HCT116 (cell line): Measurements from ENCODE around the gene PRPSAP1. TPM values are rescaled to one million over a fixed set of nuclear protein-coding genes. Genes with fewer than 3 reads are reported as not detected.

Experiments
- ATAC-seq: fragments of 200-7000 bp; cut with Tn5 transposase; 2 replicates; pipeline ENCODE4 v1.9.1; 2020; ENCODE audit warnings: mild to moderate bottlenecking, moderate library complexity
- BruUV-seq: library from RNA; stranded (reverse); fragments of 400-500 nt; replicated peaks from 2 replicates; lab custom pipeline; 2021; lab: Mats Ljungman, UMichigan
- CTCF ChIA-PET: fragments of 300-600 bp; sonication (Branson Sonifier 250); formaldehyde crosslinking; loops from one replicate; lab custom pipeline; 2021; ENCODE audit warnings: antibody characterized with exemption; lab: Charles Lee
- POLR2A ChIA-PET: fragments of 300-600, 350-600 bp; sonication (Branson Sonifier 250); formaldehyde crosslinking; loops from one replicate; lab custom pipeline; 2021; ENCODE audit warnings: antibody characterized with exemption; lab: Charles Lee
- RAD21 ChIA-PET, 2 experiments: fragments of 300-600 bp; sonication (Branson Sonifier 250); formaldehyde crosslinking; loops; one replicate each; lab custom pipeline; 2023; ENCODE audit warnings: low total read pairs in 2 of 2; ENCODE audit not compliant: uncharacterized antibody in 2 of 2, unreplicated experiment in 2 of 2, low non-redundant PET in 1 of 2; lab: Charles Lee
- DNase-seq: peaks from one replicate; pipeline ENCODE4 v3.0.0-alpha.2; 2010; ENCODE audit warnings: low read depth, low spot score
- H2AFZ ChIP-seq: fragments of 200-600 bp; shearing (Covaris generic), sonication (generic); 2 replicates; pipeline ENCODE4 v1.6.1; 2017; ENCODE audit warnings: low read depth, mixed run types, mixed read lengths, antibody characterized with exemption, low read length; ENCODE audit not compliant: poor library complexity, severe bottlenecking
- H3K27ac ChIP-seq: 2 replicates; pipeline ENCODE4 v1.5.1; 2012; ENCODE audit warnings: low read depth, low read length
- H3K27me3 ChIP-seq: fragments of 200-600 bp; sonication (generic); 2 replicates; pipeline ENCODE4 v1.6.1; 2016; ENCODE audit warnings: mixed run types, low read length, mixed read lengths; ENCODE audit not compliant: insufficient read depth
- H3K36me3 ChIP-seq, 2 experiments: fragments of 200-500 bp in 1 of 2; fragments of 200-600 bp in 1 of 2; sonication (Bioruptor generic) in 1 of 2; sonication (generic) in 1 of 2; 2 replicates each; pipeline versions ENCODE4 v1.5.1 to v1.6.1; 2014 to 2016; ENCODE audit warnings: low read length in 2 of 2, inconsistent platforms in 1 of 2, mixed read lengths in 1 of 2, mixed run types in 1 of 2; ENCODE audit not compliant: insufficient read depth in 2 of 2, control insufficient read depth in 1 of 2
- H3K4me1 ChIP-seq, 2 experiments: fragments of 200-600 bp in 1 of 2; sonication (generic) in 1 of 2; 2 replicates each; pipeline versions ENCODE4 v1.5.1 to v1.6.1; 2012 to 2017; ENCODE audit warnings: low read length in 2 of 2, inconsistent platforms in 1 of 2, mild to moderate bottlenecking in 1 of 2, mixed read lengths in 1 of 2, mixed run types in 1 of 2, moderate library complexity in 1 of 2; ENCODE audit not compliant: insufficient read depth in 2 of 2, control insufficient read depth in 1 of 2
- H3K4me2 ChIP-seq: fragments of 200-600 bp; sonication (generic); 2 replicates; pipeline ENCODE4 v1.6.1; 2017; ENCODE audit warnings: mixed run types, low read length, mixed read lengths
- H3K4me3 ChIP-seq, 2 experiments: fragments of 200-600 bp in 1 of 2; sonication (generic) in 1 of 2; replicated peaks in 1 of 2; 2 replicates each; pipeline ENCODE4 v1.5.1; 2011 to 2016; ENCODE audit warnings: low read length in 2 of 2, control low read depth in 1 of 2, low read depth in 1 of 2, mild to moderate bottlenecking in 1 of 2, mixed read lengths in 1 of 2, mixed run types in 1 of 2
- H3K79me2 ChIP-seq: fragments of 200-600 bp; sonication (generic); 2 replicates; pipeline ENCODE4 v1.6.1; 2017; ENCODE audit warnings: mild to moderate bottlenecking, mixed run types, low read length, moderate library complexity, mixed read lengths; ENCODE audit not compliant: insufficient read depth
- H3K9ac ChIP-seq: fragments of 200-600 bp; sonication (generic); 2 replicates; pipeline ENCODE4 v1.6.1; 2016; ENCODE audit warnings: low read length, mixed read lengths
- H3K9me2 ChIP-seq: fragments of 200-600 bp; sonication (generic), shearing (Covaris generic); 2 replicates; pipeline ENCODE4 v1.6.1; 2017; ENCODE audit warnings: mixed run types, mild to moderate bottlenecking, moderate library complexity; ENCODE audit not compliant: insufficient read depth
- H3K9me3 ChIP-seq, 2 experiments: fragments of 200-500 bp in 1 of 2; fragments of 200-600 bp in 1 of 2; sonication (Bioruptor generic) in 1 of 2; sonication (generic) in 1 of 2; 2 replicates each; pipeline ENCODE4 v1.6.1; 2014 to 2017; ENCODE audit warnings: low read length in 2 of 2, mixed read lengths in 2 of 2, inconsistent platforms in 1 of 2, low read depth in 1 of 2, mild to moderate bottlenecking in 1 of 2, mixed run types in 1 of 2, moderate library complexity in 1 of 2; ENCODE audit not compliant: control insufficient read depth in 1 of 2, insufficient read depth in 1 of 2
- H4K20me1 ChIP-seq: fragments of 200-600 bp; sonication (generic), shearing (Covaris generic); 2 replicates; pipeline ENCODE4 v1.6.1; 2017; ENCODE audit warnings: mixed run types, mild to moderate bottlenecking, moderate library complexity; ENCODE audit not compliant: insufficient read depth
- CBX3 ChIP-seq: IDR thresholded peaks from 2 replicates; pipeline ENCODE4 v1.6.1; 2012; ENCODE audit warnings: low read depth
- CEBPB ChIP-seq: IDR thresholded peaks from 2 replicates; pipeline ENCODE4 v1.6.1; 2012; ENCODE audit warnings: low read depth
- ELF1 ChIP-seq: IDR thresholded peaks from 2 replicates; pipeline ENCODE4 v1.6.1; 2012; ENCODE audit warnings: low read depth, borderline replicate concordance
- EZH2 ChIP-seq: fragments of 200-600 bp; sonication (generic); IDR thresholded peaks from 2 replicates; pipeline ENCODE4 v1.6.1; 2017; ENCODE audit warnings: antibody characterized with exemption, mixed run types
- EZH2phosphoT487 ChIP-seq: fragments of 200-600 bp; IDR thresholded peaks from 2 replicates; pipeline ENCODE4 v1.6.1; 2018; ENCODE audit warnings: antibody characterized with exemption, borderline replicate concordance
- JUND ChIP-seq: IDR thresholded peaks from 2 replicates; pipeline ENCODE4 v1.6.1; 2012
- POLR2A ChIP-seq: IDR thresholded peaks from 2 replicates; pipeline ENCODE4 v1.7.0; 2011; ENCODE audit warnings: borderline replicate concordance; ENCODE audit not compliant: insufficient read depth, insufficient read length; ENCODE audit errors: extremely low read depth
- POLR2AphosphoS5 ChIP-seq: IDR thresholded peaks from 2 replicates; pipeline ENCODE4 v1.6.1; 2011; ENCODE audit warnings: mild to moderate bottlenecking, low read depth, low read length, moderate library complexity
- RAD21 ChIP-seq: IDR thresholded peaks from 2 replicates; pipeline ENCODE4 v1.6.1; 2012; ENCODE audit warnings: low read depth, mild to moderate bottlenecking
- SIN3A ChIP-seq: IDR thresholded peaks from 2 replicates; pipeline ENCODE4 v1.6.1; 2012; ENCODE audit warnings: low read depth
- SP1 ChIP-seq: IDR thresholded peaks from 2 replicates; pipeline ENCODE4 v1.6.1; 2012; ENCODE audit warnings: low read depth
- SRF ChIP-seq: IDR thresholded peaks from 2 replicates; pipeline ENCODE4 v1.6.1; 2012; ENCODE audit warnings: low read depth
- YY1 ChIP-seq: IDR thresholded peaks from 2 replicates; pipeline ENCODE4 v1.6.1; 2011; ENCODE audit warnings: low read length, low read depth, moderate library complexity, mild to moderate bottlenecking; ENCODE audit not compliant: insufficient replicate concordance; ENCODE audit errors: extremely low read depth
- ZFX ChIP-seq: fragments of 450-650 bp; IDR thresholded peaks from 2 replicates; pipeline ENCODE4 v1.6.1; 2017
- ZNF274 ChIP-seq: fragments of 200-500 bp; sonication (Bioruptor generic); IDR thresholded peaks from 2 replicates; pipeline ENCODE4 v1.6.1; 2014; ENCODE audit warnings: mild to moderate bottlenecking, low read depth, low read length, inconsistent platforms
- intact Hi-C: fragments of 100-400 bp; cut with micrococcal nuclease; formaldehyde crosslinking; loops from 2 replicates; pipeline ENCODE4 v1.10.0; 2022
- total RNA-seq: library from RNA; stranded (reverse); gene quantifications from one replicate; pipeline ENCODE4 v1.2.1, GENCODE V29; 2021; ENCODE audit not compliant: unreplicated experiment
- TF ChIP-seq, protein P1 (sequence below): IDR thresholded peaks from 2 replicates; pipeline ENCODE4 v1.6.1; 2011; ENCODE audit warnings: mild to moderate bottlenecking, low read length, moderate library complexity; ENCODE audit not compliant: insufficient replicate concordance; ENCODE audit errors: extremely low read depth
- TF ChIP-seq, protein P2 (sequence below): IDR thresholded peaks from 2 replicates; pipeline ENCODE4 v1.6.1; 2012; ENCODE audit warnings: low read depth
- TF ChIP-seq, protein P3 (sequence below): IDR thresholded peaks from 2 replicates; pipeline ENCODE4 v1.6.1; 2012

The PRPSAP1 gene
- total RNA-seq, 1 experiment from 2014 or later: 81.4 TPM

DNA sequence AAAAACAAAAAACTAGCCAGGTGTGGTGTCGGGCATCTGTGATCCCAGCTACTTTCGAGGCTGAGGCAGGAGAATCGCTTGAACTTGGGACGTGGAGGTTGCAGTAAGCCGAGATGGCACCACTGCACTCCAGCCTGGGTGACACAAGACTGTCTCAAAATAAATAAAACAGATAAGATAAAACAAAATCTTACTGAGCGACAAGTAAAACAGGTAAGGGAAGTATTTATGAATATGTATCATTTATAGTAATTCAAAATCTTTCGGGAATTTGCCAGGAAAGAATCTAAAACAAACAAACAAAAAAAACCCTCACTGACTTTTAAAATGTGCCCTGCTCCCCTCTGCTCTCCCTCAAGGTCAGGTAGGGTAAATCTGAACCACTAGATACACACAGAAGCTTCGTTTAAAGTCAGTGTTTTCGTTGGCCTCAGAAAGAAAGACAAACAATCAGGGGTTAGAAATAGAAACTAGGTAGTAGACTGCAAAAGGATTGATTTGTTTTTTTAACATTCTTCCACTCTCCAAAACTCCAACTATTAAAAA lies 2.1 kb downstream of the PRPSAP1 start (continued):
- TF ChIP-seq, protein P1, sequence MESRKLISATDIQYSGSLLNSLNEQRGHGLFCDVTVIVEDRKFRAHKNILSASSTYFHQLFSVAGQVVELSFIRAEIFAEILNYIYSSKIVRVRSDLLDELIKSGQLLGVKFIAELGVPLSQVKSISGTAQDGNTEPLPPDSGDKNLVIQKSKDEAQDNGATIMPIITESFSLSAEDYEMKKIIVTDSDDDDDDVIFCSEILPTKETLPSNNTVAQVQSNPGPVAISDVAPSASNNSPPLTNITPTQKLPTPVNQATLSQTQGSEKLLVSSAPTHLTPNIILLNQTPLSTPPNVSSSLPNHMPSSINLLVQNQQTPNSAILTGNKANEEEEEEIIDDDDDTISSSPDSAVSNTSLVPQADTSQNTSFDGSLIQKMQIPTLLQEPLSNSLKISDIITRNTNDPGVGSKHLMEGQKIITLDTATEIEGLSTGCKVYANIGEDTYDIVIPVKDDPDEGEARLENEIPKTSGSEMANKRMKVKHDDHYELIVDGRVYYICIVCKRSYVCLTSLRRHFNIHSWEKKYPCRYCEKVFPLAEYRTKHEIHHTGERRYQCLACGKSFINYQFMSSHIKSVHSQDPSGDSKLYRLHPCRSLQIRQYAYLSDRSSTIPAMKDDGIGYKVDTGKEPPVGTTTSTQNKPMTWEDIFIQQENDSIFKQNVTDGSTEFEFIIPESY: no peak
- TF ChIP-seq, protein P2, sequence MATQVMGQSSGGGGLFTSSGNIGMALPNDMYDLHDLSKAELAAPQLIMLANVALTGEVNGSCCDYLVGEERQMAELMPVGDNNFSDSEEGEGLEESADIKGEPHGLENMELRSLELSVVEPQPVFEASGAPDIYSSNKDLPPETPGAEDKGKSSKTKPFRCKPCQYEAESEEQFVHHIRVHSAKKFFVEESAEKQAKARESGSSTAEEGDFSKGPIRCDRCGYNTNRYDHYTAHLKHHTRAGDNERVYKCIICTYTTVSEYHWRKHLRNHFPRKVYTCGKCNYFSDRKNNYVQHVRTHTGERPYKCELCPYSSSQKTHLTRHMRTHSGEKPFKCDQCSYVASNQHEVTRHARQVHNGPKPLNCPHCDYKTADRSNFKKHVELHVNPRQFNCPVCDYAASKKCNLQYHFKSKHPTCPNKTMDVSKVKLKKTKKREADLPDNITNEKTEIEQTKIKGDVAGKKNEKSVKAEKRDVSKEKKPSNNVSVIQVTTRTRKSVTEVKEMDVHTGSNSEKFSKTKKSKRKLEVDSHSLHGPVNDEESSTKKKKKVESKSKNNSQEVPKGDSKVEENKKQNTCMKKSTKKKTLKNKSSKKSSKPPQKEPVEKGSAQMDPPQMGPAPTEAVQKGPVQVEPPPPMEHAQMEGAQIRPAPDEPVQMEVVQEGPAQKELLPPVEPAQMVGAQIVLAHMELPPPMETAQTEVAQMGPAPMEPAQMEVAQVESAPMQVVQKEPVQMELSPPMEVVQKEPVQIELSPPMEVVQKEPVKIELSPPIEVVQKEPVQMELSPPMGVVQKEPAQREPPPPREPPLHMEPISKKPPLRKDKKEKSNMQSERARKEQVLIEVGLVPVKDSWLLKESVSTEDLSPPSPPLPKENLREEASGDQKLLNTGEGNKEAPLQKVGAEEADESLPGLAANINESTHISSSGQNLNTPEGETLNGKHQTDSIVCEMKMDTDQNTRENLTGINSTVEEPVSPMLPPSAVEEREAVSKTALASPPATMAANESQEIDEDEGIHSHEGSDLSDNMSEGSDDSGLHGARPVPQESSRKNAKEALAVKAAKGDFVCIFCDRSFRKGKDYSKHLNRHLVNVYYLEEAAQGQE: no peak

DNA sequence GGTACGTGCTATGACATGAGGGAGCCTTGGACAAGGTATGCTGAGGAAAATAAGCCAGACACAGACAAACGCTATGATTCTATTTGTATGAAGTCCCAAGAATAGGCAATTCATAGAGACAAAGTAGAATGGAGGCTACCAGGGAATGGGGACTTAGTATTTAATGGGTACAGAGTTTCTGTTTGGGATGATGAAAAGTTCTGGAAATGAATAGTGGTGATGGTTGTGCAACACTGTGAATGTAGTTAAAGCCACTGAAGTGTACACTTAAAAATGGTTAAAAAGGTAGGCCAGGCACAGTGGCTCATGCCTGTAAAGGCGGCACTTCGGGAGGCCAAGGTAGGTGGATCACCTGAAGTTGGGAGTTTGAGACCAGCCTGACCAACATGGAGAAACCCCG lies 3.3 kb downstream of the PRPSAP1 start:
- H3K27me3 ChIP-seq: no peaks in the 10 kb centered on the region
- no peak overlapping the region for H3K27ac ChIP-seq
- no peak overlapping the region for H3K4me2 ChIP-seq
- H3K4me3 ChIP-seq: no peak overlapping the region
- DNase-seq (no peak), ATAC-seq (no peak)
- no peaks in the 10 kb centered on the region for H3K9me3 ChIP-seq
- POLR2A ChIA-PET: interaction anchor here (0.7 kb wide), 1 partner anchor 15 kb away, joined by 3 read pairs; no protein-coding TSS in a partner anchor
- peaks cover 4% of the 10 kb centered on the region; the same call in 1 of the 2 replicates for H4K20me1 ChIP-seq
- H3K79me2 ChIP-seq: peaks cover 41% of the 10 kb centered on the region
- CTCF ChIA-PET: no interaction called here
- RAD21 ChIA-PET: no interaction called here
- peaks cover 16 to 20% of the 10 kb centered on the region in 2 experiments; a peak in 2 of 4 replicates for H3K36me3 ChIP-seq
- BruUV-seq: no TSS peak
- H3K9me2 ChIP-seq: no peaks in the 10 kb centered on the region
- no peak overlapping the region for H3K9ac ChIP-seq
- no peak overlapping the region for H2AFZ ChIP-seq
- H3K4me1 ChIP-seq: peaks cover 0 to 23% of the 10 kb centered on the region in 2 experiments; a peak in 2 of 4 replicates
- intact Hi-C loops: loop anchor here (5.0 kb wide), 1 partner anchor 37 kb away; no protein-coding TSS in a partner anchor
- TF ChIP-seq, protein P3, sequence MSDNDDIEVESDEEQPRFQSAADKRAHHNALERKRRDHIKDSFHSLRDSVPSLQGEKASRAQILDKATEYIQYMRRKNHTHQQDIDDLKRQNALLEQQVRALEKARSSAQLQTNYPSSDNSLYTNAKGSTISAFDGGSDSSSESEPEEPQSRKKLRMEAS: no peak
- TF ChIP-seq JUND (no peak), RAD21 (no peak), EZH2 (no peak), ELF1 (no peak), POLR2A (no peak), ZNF274 (no peak), ZFX (no peak), EZH2phosphoT487 (no peak), YY1 (no peak), SP1 (no peak), CEBPB (no peak), POLR2AphosphoS5 (no peak), SRF (no peak), SIN3A (no peak), CBX3 (no peak)
- TF ChIP-seq, protein P1: no peak
